GM21526 (cell line): ENCODE measurements around the gene CRABP1.
"Not testable (repeated sequence)": the region's sequence is repeated elsewhere in the genome, so short reads cannot be mapped to it uniquely, and the experiment has no call there.

ENCODE experiments used
- ATAC-seq: cut with Tn5 transposase; IDR thresholded peaks from one replicate; pipeline ENCODE4 v1.9.1; 2021; ENCODE audit warnings: moderate library complexity; ENCODE audit not compliant: unreplicated experiment, low FRiP score

CRABP1 gene

GRCh38 chr15:78369161-78369560 is 29.0 kb downstream of the CRABP1 start:
- ATAC-seq, result no peak

- no peak for ATAC-seq
Measured at GRCh38 chr15:78370013-78370412, 29.9 kb downstream of the CRABP1 start.

- ATAC-seq, result no peak
Measured at GRCh38 chr15:78372880-78373279, 32.7 kb downstream of the CRABP1 start.

- no peak for ATAC-seq
Measured at GRCh38 chr15:78374436-78375393, 34.6 kb downstream of the CRABP1 start.

- ATAC-seq, result not testable (repeated sequence)
Measured at GRCh38 chr15:78380143-78380542, 40.0 kb downstream of the CRABP1 start.

GRCh38 chr15:78382114-78382880 is 42.1 kb downstream of the CRABP1 start:
- no peak for ATAC-seq

GRCh38 chr15:78384651-78385050 is 44.5 kb downstream of the CRABP1 start:
- ATAC-seq, result no peak

- no peak for ATAC-seq
Measured at GRCh38 chr15:78387246-78388037, 47.3 kb downstream of the CRABP1 start.

GRCh38 chr15:78388865-78389264 is 48.7 kb downstream of the CRABP1 start:
- ATAC-seq, result no peak

- no peak for ATAC-seq
Measured at GRCh38 chr15:78389322-78389721, 49.2 kb downstream of the CRABP1 start.

GRCh38 chr15:78389738-78390137 is 49.6 kb downstream of the CRABP1 start:
- no peak for ATAC-seq

- no peak for ATAC-seq
Measured at GRCh38 chr15:78390242-78390641, 50.1 kb downstream of the CRABP1 start.

- ATAC-seq, result no peak
Measured at GRCh38 chr15:78390826-78391225, 50.7 kb downstream of the CRABP1 start.

- no peak for ATAC-seq
Measured at GRCh38 chr15:78391781-78392180, 51.6 kb downstream of the CRABP1 start.

- ATAC-seq, result no peak
Measured at GRCh38 chr15:78392430-78392829, 52.3 kb downstream of the CRABP1 start.

GRCh38 chr15:78393137-78393536 is 53.0 kb downstream of the CRABP1 start:
- ATAC-seq, result no peak

GRCh38 chr15:78394026-78394425 is 53.9 kb downstream of the CRABP1 start:
- no peak for ATAC-seq

- ATAC-seq, result no peak
Measured at GRCh38 chr15:78394981-78395616, 54.9 kb downstream of the CRABP1 start.

GRCh38 chr15:78396186-78396814 is 56.1 kb downstream of the CRABP1 start:
- no peak for ATAC-seq

- ATAC-seq, result no peak
Measured at GRCh38 chr15:78396976-78397375, 56.8 kb downstream of the CRABP1 start.
